22Rv1 (cell line): ENCODE measurements around the gene BEGAIN.

Source experiments
- H3K27ac ChIP-seq: fragments of 450-650 bp; 2 replicates; pipeline ENCODE4 v1.5.1; 2017
- ZFX ChIP-seq: fragments of 450-650 bp; IDR thresholded peaks from 2 replicates; pipeline ENCODE4 v1.6.1; 2017; ENCODE audit warnings: antibody characterized with exemption, borderline replicate concordance
- TF ChIP-seq, protein P1 (sequence below): fragments of 450-650 bp; IDR thresholded peaks from 2 replicates; pipeline ENCODE4 v1.5.1; 2017; ENCODE audit warnings: mild to moderate bottlenecking

BEGAIN gene

DNA sequence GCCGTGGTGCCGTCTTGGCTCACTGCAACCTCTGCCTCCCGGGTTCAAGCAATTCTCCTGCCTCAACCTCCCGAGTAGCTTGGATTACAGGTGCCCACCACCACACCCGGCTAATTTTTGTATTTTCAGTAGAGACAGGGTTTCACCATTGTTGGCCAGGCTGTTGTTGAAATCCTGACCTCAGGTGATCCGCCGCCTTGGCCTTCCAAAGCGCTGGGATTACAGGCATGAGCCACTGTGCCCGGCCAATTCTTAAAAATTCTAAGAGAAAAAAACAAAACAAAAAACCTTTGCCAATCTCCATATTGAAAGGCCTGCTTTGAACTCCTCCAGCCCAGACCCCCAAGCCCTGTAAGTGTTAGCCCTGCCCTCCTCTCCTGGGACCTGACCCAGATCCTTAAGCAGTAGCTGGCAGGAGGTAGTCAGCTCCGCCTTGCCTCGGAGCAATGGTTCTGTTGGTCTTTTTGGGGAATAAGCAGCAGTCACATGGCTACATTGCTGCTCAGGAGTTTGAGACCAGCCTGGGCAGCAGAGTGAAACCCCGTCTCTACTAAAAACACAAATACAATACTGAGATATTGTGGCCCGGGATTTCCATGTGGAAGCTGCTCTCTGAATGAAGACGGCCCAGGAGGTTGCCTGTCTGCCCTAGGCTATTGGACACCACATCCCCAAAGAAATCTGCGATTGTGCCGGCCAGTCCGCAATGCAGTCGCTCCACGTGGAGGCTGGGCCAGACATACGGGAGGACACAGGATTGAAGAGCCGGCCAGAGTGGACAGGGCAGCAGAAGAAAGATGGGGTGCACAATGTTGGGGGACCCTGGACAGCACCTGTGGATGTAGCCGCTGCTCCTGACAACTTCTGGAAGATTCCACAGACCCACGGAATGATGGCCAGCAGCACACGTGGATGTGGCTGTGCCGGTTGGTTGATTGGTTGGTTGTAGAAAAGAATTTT is 28.8 kb upstream of the BEGAIN start:
- H3K27ac ChIP-seq = no peak overlapping the region
- TF ChIP-seq ZFX = no peak
- TF ChIP-seq, protein P1, sequence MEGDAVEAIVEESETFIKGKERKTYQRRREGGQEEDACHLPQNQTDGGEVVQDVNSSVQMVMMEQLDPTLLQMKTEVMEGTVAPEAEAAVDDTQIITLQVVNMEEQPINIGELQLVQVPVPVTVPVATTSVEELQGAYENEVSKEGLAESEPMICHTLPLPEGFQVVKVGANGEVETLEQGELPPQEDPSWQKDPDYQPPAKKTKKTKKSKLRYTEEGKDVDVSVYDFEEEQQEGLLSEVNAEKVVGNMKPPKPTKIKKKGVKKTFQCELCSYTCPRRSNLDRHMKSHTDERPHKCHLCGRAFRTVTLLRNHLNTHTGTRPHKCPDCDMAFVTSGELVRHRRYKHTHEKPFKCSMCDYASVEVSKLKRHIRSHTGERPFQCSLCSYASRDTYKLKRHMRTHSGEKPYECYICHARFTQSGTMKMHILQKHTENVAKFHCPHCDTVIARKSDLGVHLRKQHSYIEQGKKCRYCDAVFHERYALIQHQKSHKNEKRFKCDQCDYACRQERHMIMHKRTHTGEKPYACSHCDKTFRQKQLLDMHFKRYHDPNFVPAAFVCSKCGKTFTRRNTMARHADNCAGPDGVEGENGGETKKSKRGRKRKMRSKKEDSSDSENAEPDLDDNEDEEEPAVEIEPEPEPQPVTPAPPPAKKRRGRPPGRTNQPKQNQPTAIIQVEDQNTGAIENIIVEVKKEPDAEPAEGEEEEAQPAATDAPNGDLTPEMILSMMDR = no peak

GRCh38 chr14:100614803-100615202 is 27.6 kb upstream of the BEGAIN start:
- TF ChIP-seq ZFX = no peak
- TF ChIP-seq, protein P1 = no peak
- no peak overlapping the region for H3K27ac ChIP-seq

DNA sequence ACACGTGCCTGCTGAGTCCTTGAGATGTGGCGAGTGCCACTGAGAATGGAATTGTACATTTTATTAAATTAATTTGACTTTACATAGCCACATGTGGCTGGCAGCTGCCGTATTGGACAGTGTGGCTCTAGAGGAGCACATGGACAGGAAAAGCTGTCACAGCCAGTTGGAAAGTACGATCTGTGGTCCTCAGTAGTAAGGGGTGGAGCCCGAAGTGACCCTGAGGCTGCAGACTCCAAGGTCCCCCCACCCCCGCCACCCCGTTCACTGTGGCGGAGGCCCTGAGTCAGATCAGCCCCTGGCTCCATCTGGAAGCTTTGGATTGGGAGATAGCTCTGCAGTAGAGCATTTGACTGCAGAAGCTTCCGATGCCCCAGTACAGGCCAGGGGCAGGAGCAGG is 25.8 kb upstream of the BEGAIN start:
- TF ChIP-seq, protein P1 = no peak
- TF ChIP-seq ZFX = no peak
- no peak overlapping the region for H3K27ac ChIP-seq

DNA sequence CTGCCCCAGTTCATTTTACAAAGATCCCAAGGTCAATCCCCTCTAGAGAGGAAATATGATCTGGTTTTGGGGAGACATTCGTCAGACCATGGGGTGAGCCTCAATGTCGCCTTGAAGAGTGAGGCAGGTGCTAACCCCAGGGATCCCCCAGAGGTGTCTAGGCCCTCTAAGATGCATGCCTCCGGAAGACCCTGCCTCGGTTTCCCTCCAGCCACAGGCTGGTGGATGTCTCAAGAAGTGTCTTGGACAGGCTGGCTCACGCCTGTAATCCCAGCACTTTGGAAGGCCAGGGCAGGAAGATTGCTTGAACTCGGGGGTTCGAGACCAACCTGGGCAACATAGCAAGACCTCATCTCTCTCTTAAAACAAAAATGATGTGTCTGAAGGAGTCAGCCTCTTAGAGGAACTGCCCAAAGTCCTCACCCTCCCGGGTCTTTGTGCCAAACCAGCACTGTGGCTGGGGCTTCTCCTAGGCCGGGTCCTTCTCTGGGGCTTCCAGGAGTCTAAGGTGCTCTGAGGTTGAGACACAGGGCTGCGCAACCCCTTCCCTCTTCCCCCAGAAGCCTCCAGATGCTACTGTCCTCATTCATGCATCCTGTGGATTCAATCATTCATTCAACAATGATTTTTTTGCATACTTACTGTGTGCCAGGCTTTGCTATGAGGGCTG is 24.7 kb upstream of the BEGAIN start:
- no peak for TF ChIP-seq ZFX
- TF ChIP-seq, protein P1 = no peak
- H3K27ac ChIP-seq = no peak overlapping the region

GRCh38 chr14:100610511-100611217 is 23.4 kb upstream of the BEGAIN start:
- H3K27ac ChIP-seq = no peak overlapping the region
- TF ChIP-seq ZFX = no peak
- TF ChIP-seq, protein P1 = no peak

DNA sequence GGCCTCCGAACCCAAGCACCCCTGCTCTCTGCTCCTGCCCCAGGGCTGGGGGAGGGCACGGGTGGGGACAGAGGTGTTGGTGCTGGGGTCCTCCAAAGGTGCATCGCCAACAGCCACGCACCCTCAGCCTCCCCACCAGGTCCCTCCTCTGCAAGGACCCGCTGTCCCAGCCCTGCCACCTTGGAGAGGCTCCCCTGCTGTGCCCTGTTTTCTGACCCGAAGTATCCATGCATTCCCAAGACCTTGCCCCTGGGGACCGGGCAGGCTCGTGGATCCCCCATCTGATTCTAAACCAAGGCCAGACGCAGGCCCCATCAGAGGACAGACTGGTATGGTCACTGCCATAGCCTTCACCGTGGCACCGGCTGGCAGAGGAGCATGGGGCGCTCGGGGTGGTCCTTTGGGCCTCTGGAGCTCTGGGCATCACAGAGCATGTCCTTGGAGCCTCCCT is 22.7 kb upstream of the BEGAIN start:
- TF ChIP-seq ZFX = no peak
- TF ChIP-seq, protein P1 = no peak
- no peak overlapping the region for H3K27ac ChIP-seq
